Epithelial cell of proximal tubule (primary cell): ENCODE results near the gene KIR3DL3. TPM values are rescaled to one million over a fixed set of nuclear protein-coding genes. Genes with fewer than 3 reads are reported as not detected.
A peak's percentile ranks its signal among the peaks of the same experiment; 100 is the strongest.
"Not testable (repeated sequence)": the region's sequence is repeated elsewhere in the genome, so short reads cannot be mapped to it uniquely, and the experiment has no call there.

Source experiments
- DNase-seq: peaks from one replicate; pipeline ENCODE4 v3.0.0-alpha.2; 2011; ENCODE audit warnings: low read depth
- H3K4me3 ChIP-seq: 2 replicates; pipeline ENCODE4 v1.5.1; 2011; ENCODE audit warnings: low read depth, mild to moderate bottlenecking, low read length
- CTCF ChIP-seq: conservative IDR thresholded peaks from 2 replicates; pipeline ENCODE4 v1.5.1; 2012; ENCODE audit warnings: low read depth, mild to moderate bottlenecking, low read length
- total RNA-seq: library from RNA; depleted of rRNA; stranded (reverse); fragments of >200 nt; gene quantifications from 2 replicates; pipeline ENCODE4 v1.2.3, GENCODE V29; 2015

Gene KIR3DL3
- total RNA-seq = not detected in 2 replicates

DNA sequence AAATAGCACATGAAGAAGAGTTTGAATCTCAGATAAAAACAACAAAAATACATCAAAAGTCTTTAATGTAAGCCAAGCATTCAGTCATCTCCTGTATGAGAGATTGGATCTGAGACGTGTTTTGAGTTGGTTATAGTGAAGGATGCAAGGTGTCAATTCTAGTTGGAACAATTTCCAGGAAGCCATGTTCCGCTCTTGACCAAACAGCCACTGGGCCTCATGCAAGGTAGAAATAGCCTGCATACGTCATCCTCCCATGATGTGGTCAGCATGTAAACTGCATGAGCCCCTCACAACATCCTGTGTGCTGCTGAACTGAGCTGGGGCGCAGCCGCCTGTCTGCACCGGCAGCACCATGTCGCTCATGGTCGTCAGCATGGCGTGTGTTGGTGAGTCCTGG lies at the start of gene KIR3DL3:
TSS of gene KIR3DL3 (plus strand) at position 301 of the 400 bp plus-strand sequence. CDS start at position 356, 55 bp downstream.
- no peak for TF ChIP-seq CTCF
- no peak for DNase-seq
- H3K4me3 ChIP-seq = no peak within 1 kb of the TSS

GRCh38 chr19:54676210-54676834 lies 47.9 kb upstream of the KIR3DL3 start:
- not testable (repeated sequence) for DNase-seq, H3K4me3 ChIP-seq
- TF ChIP-seq CTCF = peak; percentile 76

DNA sequence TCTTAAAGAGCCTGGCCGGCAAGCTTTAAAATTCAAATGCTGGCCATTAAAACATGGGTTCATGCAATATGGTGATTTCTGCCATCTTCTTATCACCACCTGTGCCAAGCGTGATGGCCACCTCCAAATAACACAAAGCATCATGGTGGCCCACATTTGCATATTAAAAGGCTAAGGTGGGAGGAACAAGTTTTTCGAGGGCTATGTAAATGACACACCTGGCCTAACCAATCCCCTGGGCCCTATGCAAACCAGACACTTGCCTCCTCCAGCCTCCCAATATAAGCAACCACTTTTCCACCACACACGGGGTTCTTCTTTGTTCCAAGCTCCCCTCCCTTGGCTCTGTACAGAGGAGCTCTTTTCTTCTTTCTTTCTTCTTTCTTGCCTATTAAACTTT lies 47.0 kb upstream of the KIR3DL3 start:
- no peak for DNase-seq
- TF ChIP-seq CTCF = no peak
- no peak overlapping the region for H3K4me3 ChIP-seq

- not testable (repeated sequence) for H3K4me3 ChIP-seq, DNase-seq
Measured at GRCh38 chr19:54681596-54681995, 42.6 kb upstream of the KIR3DL3 start.

DNA sequence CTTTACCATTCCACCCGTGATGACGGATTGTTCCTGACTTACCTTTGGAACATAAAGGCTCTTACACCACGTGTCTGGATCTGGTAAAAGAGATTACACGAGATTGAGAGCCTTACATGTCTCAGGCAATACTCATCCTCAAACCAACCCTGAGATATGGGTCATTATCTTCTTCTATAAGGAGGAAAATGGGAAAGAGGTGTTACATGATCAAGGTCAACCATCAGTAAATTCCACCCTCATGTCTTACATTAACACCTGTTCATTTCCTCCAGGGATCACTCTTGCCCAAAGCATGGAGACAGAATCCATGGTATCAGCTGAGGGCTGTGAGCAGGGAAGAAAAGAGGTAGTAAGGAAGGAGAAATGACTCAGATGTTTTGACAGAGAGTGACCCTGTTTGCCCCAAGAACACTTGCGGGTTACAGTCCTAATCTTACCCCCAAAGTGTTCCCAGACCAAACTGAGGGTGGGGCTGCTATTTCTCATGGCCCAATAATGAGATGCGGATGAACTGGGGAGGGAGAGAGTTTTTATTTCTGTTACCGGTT lies 41.9 kb upstream of the KIR3DL3 start:
- H3K4me3 ChIP-seq = no peak overlapping the region
- no peak for TF ChIP-seq CTCF
- DNase-seq = no peak

- H3K4me3 ChIP-seq = no peak overlapping the region
- DNase-seq = no peak
- TF ChIP-seq CTCF = no peak
Measured at GRCh38 chr19:54684527-54684926, 39.7 kb upstream of the KIR3DL3 start.

DNA sequence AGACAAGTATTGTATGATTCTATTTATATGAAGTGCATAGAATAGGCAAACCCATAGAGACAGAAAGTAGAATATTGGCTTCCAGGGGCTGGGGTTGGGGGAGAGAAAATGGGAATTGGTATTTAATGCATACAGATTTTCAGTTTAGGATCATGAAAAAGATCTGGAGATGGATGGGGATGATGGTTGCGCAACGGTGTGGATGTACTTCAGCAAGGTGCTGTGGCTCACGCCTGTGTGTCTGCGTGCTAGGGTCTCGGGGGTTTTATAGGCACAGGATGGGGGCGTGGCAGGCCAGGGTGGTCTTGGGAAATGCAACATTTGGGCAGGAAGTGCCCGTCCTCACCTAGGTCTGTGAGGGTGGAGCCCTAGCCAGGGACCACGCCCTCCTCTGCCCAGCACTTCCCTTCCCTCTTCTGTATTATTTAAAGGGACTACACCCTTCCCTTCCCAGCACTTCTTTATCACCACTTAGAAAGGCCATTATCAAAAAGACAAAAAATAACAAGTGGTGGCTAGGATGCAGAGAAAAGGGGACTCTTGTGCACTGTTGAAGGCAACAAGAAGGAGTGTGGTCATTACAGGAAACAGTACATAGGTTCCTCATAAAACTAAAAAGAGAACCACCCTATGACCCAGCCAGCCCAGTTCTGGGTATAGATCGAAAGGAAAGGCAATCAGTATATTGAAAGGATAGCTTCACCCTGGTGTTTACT lies 32.5 kb upstream of the KIR3DL3 start:
- H3K4me3 ChIP-seq = no peak overlapping the region
- no peak for TF ChIP-seq CTCF
- no peak for DNase-seq
